ENCODE measurements around the gene RTTN.

Gene RTTN

DNA sequence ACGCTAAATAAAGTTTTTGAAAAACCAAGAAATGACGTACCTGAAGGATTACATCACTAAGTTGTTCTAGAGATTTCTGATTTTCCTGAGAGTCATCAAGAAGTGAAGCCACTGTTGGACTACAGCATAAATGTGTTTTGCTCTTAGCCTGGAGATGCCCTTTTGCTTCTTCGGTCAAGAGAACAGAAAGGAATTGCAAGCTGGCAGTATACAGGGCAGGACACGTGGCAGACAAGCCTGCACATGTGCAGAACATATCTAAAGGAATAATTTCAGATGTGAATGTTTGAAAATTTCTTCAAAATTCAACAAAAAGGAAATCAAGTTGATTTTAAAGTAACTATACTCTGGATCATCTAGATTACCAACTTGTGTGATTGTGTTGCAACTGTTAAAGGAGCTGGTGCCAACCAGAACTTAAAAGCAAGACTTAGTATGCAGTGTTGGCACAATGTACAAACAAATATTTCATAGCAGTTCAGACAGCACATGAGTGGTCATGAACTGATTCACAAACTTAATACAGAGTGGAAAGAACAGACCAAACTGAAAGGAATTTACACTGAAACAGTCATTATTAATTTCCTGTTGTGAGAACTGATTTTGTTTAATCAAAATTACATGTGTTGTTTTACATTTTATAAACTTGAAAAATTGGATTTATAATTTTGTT lies 157.4 kb downstream of the RTTN start:
- no peak for TF ChIP-seq TOX (CRISPR knock-in tag; IDR thresholded peaks at IDR 0.05; ENCODE audit: borderline replicate concordance)
- TF ChIP-seq SNAI2 (CRISPR knock-in tag; IDR thresholded peaks at IDR 0.05): no peak
- TF ChIP-seq ZFP3 (CRISPR knock-in tag; IDR thresholded peaks at IDR 0.05): no peak
- no peak for TF ChIP-seq ISL1 (CRISPR knock-in tag; IDR thresholded peaks at IDR 0.05)
- no peak for TF ChIP-seq ZNF70 (CRISPR knock-in tag; IDR thresholded peaks at IDR 0.05)
- TF ChIP-seq ZFP30 (CRISPR knock-in tag; IDR thresholded peaks at IDR 0.05): no peak
- TF ChIP-seq, protein P1, sequence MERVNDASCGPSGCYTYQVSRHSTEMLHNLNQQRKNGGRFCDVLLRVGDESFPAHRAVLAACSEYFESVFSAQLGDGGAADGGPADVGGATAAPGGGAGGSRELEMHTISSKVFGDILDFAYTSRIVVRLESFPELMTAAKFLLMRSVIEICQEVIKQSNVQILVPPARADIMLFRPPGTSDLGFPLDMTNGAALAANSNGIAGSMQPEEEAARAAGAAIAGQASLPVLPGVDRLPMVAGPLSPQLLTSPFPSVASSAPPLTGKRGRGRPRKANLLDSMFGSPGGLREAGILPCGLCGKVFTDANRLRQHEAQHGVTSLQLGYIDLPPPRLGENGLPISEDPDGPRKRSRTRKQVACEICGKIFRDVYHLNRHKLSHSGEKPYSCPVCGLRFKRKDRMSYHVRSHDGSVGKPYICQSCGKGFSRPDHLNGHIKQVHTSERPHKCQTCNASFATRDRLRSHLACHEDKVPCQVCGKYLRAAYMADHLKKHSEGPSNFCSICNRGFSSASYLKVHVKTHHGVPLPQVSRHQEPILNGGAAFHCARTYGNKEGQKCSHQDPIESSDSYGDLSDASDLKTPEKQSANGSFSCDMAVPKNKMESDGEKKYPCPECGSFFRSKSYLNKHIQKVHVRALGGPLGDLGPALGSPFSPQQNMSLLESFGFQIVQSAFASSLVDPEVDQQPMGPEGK (CRISPR knock-in tag; IDR thresholded peaks at IDR 0.05; ENCODE audit: borderline replicate concordance): no peak
- peak; percentile 23; the same call in 1 of the 3 replicates for ATAC-seq

DNA sequence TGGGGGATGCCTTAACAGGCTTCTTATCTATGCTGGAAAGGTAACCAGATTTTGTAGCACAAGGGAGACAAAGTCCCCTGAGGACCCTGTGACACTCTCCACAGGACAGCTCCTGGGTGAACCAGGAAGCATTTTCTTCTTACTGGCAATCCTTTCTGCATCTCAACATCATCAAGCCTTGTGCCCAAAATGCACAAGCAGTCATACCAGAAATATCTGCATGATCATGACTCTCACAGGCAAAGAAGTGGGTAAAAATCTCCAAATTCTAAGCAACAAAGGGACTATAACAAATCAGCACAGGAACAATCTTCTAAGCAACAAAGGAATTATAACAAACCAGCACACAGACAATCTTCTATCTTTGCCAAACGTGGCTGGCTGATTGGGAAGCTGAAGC lies 158.7 kb downstream of the RTTN start:
- TF ChIP-seq BACH2 (CRISPR knock-in tag; IDR thresholded peaks at IDR 0.05; ENCODE audit: borderline replicate concordance) (no peak), ZFP30 (CRISPR knock-in tag; IDR thresholded peaks at IDR 0.05) (no peak)
- ATAC-seq: no peak

DNA sequence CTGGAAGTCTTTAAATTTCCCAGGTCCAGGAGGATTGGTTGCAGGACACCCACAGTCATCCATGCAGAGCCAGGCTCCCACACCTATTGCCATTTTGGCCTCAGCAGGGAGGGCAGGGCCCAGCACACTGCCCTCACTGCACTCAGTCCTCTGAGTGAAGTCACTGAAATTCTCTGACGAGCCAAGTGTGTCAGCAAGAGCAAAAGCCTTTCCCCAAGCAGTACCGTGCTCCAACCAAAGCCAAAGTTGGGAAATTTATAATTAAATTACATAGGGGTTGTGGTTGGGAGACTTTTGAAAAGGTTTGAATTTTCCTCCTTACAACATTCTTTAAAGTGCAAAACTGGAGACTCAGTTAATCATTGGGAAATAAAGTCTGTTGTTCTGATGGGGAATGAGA lies 159.3 kb downstream of the RTTN start:
- peak; percentile 40 for ATAC-seq
- TF ChIP-seq ZNF565 (CRISPR knock-in tag; conservative IDR thresholded peaks at IDR 0.05; ENCODE audit: low read depth) (no peak), ZFP30 (CRISPR knock-in tag; IDR thresholded peaks at IDR 0.05) (no peak), ISL1 (CRISPR knock-in tag; IDR thresholded peaks at IDR 0.05) (peak; percentile 71)
- TF ChIP-seq, protein P2, sequence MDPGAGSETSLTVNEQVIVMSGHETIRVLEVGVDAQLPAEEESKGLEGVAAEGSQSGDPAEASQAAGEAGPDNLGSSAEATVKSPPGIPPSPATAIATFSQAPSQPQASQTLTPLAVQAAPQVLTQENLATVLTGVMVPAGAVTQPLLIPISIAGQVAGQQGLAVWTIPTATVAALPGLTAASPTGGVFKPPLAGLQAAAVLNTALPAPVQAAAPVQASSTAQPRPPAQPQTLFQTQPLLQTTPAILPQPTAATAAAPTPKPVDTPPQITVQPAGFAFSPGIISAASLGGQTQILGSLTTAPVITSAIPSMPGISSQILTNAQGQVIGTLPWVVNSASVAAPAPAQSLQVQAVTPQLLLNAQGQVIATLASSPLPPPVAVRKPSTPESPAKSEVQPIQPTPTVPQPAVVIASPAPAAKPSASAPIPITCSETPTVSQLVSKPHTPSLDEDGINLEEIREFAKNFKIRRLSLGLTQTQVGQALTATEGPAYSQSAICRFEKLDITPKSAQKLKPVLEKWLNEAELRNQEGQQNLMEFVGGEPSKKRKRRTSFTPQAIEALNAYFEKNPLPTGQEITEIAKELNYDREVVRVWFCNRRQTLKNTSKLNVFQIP (CRISPR knock-in tag; IDR thresholded peaks at IDR 0.05; ENCODE audit: borderline replicate concordance, low read depth): no peak

DNA sequence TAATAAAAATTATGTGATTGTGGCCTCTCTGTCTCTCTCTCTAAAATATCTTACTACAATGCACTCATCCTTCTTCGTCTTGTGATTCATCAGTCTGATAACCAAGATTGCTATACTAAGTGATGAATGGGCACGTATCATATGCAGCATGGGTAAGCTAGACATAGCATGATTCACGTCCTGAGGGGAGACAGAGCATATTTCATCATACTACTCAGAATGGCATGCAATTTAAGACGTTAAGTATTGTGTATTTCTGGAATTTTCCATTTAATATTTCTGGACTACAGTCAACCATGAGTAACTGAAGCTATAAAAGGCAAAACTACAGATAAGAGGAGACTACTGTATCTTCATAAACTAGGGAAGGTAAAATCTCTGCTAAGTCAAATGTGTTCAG lies 160.9 kb downstream of the RTTN start:
- ATAC-seq: peak; percentile 92
- TF ChIP-seq TOX (CRISPR knock-in tag; IDR thresholded peaks at IDR 0.05; ENCODE audit: borderline replicate concordance) (peak; percentile 64; the same call in 1 of the 2 replicates), ESRRG (CRISPR knock-in tag; IDR thresholded peaks at IDR 0.05) (0 out of 2 replicates have a peak, but pooled peaks have one; percentile 25), ISL1 (CRISPR knock-in tag; IDR thresholded peaks at IDR 0.05) (peak; percentile 99), ARNTL (CRISPR knock-in tag; IDR thresholded peaks at IDR 0.05; ENCODE audit: borderline replicate concordance, low read depth) (no peak), ZNF565 (CRISPR knock-in tag; conservative IDR thresholded peaks at IDR 0.05; ENCODE audit: low read depth) (no peak), TCF4 (CRISPR knock-in tag; IDR thresholded peaks at IDR 0.05; ENCODE audit: borderline replicate concordance) (no peak), ZC3H10 (CRISPR knock-in tag; IDR thresholded peaks at IDR 0.05) (peak; percentile 65), GLIS3 (CRISPR knock-in tag; IDR thresholded peaks at IDR 0.05) (0 out of 2 replicates have a peak, but pooled peaks have one; percentile 67), RARB (CRISPR knock-in tag; IDR thresholded peaks at IDR 0.05) (no peak; the same call in 1 of the 2 replicates), CSDC2 (CRISPR knock-in tag; IDR thresholded peaks at IDR 0.05) (no peak), OSR1 (CRISPR knock-in tag; IDR thresholded peaks at IDR 0.05) (no peak), ZFP3 (CRISPR knock-in tag; IDR thresholded peaks at IDR 0.05) (no peak), ZNF70 (CRISPR knock-in tag; IDR thresholded peaks at IDR 0.05) (no peak), ZNF8 (CRISPR knock-in tag; IDR thresholded peaks at IDR 0.05) (no peak), PPARA (CRISPR knock-in tag; IDR thresholded peaks at IDR 0.05; ENCODE audit: borderline replicate concordance) (no peak), ZFP30 (CRISPR knock-in tag; IDR thresholded peaks at IDR 0.05) (no peak), SNAI2 (CRISPR knock-in tag; IDR thresholded peaks at IDR 0.05) (no peak; the same call in 1 of the 2 replicates)
- TF ChIP-seq, protein P3, sequence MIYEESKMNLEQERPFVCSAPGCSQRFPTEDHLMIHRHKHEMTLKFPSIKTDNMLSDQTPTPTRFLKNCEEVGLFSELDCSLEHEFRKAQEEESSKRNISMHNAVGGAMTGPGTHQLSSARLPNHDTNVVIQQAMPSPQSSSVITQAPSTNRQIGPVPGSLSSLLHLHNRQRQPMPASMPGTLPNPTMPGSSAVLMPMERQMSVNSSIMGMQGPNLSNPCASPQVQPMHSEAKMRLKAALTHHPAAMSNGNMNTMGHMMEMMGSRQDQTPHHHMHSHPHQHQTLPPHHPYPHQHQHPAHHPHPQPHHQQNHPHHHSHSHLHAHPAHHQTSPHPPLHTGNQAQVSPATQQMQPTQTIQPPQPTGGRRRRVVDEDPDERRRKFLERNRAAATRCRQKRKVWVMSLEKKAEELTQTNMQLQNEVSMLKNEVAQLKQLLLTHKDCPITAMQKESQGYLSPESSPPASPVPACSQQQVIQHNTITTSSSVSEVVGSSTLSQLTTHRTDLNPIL (CRISPR knock-in tag; IDR thresholded peaks at IDR 0.05; ENCODE audit: low read depth): peak; percentile 95
- TF ChIP-seq, protein P1 (CRISPR knock-in tag; IDR thresholded peaks at IDR 0.05; ENCODE audit: borderline replicate concordance): peak; percentile 84
- TF ChIP-seq, protein P4, sequence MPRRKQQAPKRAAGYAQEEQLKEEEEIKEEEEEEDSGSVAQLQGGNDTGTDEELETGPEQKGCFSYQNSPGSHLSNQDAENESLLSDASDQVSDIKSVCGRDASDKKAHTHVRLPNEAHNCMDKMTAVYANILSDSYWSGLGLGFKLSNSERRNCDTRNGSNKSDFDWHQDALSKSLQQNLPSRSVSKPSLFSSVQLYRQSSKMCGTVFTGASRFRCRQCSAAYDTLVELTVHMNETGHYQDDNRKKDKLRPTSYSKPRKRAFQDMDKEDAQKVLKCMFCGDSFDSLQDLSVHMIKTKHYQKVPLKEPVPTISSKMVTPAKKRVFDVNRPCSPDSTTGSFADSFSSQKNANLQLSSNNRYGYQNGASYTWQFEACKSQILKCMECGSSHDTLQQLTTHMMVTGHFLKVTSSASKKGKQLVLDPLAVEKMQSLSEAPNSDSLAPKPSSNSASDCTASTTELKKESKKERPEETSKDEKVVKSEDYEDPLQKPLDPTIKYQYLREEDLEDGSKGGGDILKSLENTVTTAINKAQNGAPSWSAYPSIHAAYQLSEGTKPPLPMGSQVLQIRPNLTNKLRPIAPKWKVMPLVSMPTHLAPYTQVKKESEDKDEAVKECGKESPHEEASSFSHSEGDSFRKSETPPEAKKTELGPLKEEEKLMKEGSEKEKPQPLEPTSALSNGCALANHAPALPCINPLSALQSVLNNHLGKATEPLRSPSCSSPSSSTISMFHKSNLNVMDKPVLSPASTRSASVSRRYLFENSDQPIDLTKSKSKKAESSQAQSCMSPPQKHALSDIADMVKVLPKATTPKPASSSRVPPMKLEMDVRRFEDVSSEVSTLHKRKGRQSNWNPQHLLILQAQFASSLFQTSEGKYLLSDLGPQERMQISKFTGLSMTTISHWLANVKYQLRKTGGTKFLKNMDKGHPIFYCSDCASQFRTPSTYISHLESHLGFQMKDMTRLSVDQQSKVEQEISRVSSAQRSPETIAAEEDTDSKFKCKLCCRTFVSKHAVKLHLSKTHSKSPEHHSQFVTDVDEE (CRISPR knock-in tag; IDR thresholded peaks at IDR 0.05): no peak
- TF ChIP-seq, protein P2 (CRISPR knock-in tag; IDR thresholded peaks at IDR 0.05; ENCODE audit: borderline replicate concordance, low read depth): peak; percentile 93; the same call in 1 of the 2 replicates
